Measurements from ENCODE around the gene TBKBP1.

GRCh38 chr17:47678196-47678595 lies 15.8 kb upstream of the TBKBP1 start:
- TF ChIP-seq CTCF (IDR thresholded peaks at IDR 0.05) (no peak), POLR2A (IDR thresholded peaks at IDR 0.05) (no peak)

Measured in esophagus squamous epithelium (tissue), 4 donors.